Measurements from ENCODE around the gene KIF1B. TPM values are rescaled to one million over a fixed set of nuclear protein-coding genes. Genes with fewer than 3 reads are reported as not detected.
"Not testable (repeated sequence)": the region's sequence is repeated elsewhere in the genome, so short reads cannot be mapped to it uniquely, and the experiment has no call there.

The KIF1B gene
- total and polyA plus RNA-seq, 11 donors: 25.0 to 137 (median 78.4) TPM

DNA sequence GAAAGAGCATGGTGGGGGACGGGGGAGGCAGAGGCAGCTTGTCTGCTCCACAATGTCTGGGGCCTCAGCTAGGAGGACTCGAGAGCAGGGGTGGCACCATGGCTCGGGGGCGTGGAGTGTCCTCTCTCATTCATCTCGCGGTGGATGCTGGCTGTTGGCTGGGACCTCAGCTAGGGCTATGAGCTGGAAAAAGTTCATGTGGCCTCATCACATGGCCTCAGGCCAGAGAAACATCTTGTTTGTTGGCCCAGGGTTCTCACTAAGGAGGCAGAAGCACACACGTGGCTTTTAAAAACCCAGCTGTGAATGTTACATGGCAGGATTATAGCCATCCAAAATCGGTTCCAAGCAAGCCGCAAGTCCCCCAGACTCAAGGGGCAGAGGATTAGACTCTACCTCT lies 213.7 kb downstream of the KIF1B start:
- intact Hi-C loops (cut with DNase I): loop anchor here in 2 of 10 donors (10.0 kb wide), 2 partner anchors 479 to 799 kb away; partner anchors contain the start of genes LZIC (in 1 of the 2) and NMNAT1 (in 1 of the 2)
- DNase-seq (peak in 2 of 5 donors; percentile 44 to 56), ATAC-seq (peak in 3 of 4 donors; percentile 33 to 48 (median 41))
- H3K4me1 ChIP-seq: peaks cover 0 to 6% (median 0%) of the 10 kb centered on the region in 12 donors
- H3K27ac ChIP-seq: no peak overlapping the region
- no peaks in the 10 kb centered on the region for H3K27me3 ChIP-seq
- no peak overlapping the region for H3K4me3 ChIP-seq
- H3K9me3 ChIP-seq: no peaks in the 10 kb centered on the region
- TF ChIP-seq, protein P1, sequence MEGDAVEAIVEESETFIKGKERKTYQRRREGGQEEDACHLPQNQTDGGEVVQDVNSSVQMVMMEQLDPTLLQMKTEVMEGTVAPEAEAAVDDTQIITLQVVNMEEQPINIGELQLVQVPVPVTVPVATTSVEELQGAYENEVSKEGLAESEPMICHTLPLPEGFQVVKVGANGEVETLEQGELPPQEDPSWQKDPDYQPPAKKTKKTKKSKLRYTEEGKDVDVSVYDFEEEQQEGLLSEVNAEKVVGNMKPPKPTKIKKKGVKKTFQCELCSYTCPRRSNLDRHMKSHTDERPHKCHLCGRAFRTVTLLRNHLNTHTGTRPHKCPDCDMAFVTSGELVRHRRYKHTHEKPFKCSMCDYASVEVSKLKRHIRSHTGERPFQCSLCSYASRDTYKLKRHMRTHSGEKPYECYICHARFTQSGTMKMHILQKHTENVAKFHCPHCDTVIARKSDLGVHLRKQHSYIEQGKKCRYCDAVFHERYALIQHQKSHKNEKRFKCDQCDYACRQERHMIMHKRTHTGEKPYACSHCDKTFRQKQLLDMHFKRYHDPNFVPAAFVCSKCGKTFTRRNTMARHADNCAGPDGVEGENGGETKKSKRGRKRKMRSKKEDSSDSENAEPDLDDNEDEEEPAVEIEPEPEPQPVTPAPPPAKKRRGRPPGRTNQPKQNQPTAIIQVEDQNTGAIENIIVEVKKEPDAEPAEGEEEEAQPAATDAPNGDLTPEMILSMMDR (IDR thresholded peaks at IDR 0.05): no peak
- no peak for TF ChIP-seq POLR2A (IDR thresholded peaks at IDR 0.05)
- peaks cover 0 to 27% (median 22%) of the 10 kb centered on the region in 9 donors for H3K36me3 ChIP-seq
- 46 to 70% (median 62%) methylated on average over 4 to 9 of the region's 9 CpGs for WGBS, 4 donors

DNA sequence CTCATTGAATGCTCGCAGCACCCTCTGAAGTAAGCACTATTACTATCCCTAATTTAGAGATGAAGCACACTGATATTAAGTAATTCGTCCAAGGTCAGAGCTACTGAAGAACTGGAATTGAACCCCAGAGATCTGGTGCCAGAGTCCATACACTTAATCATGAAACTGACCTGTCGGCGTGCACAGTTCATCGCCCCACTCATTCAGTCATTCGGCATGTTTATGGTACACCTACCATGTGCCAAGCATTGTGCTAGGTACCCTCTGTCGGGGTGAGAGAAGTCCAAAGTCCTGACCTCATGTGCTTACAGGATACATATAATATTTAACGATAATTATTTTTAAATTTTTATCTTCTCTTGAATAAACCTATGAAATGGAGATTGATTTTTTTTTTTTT lies 214.3 kb downstream of the KIF1B start:
- ATAC-seq: no peak
- TF ChIP-seq POLR2A (IDR thresholded peaks at IDR 0.05): no peak
- TF ChIP-seq, protein P1 (IDR thresholded peaks at IDR 0.05): no peak
- H3K36me3 ChIP-seq: peaks cover 0 to 20% (median 16%) of the 10 kb centered on the region in 9 donors
- DNase-seq: no peak
- intact Hi-C loops (cut with DNase I): loop anchor here in 5 of 10 donors (5.0 to 10.0 kb wide), 5 partner anchors 47 to 800 kb away; partner anchors contain the start of genes LZIC (in 1 of the 5) and NMNAT1 (in 1 of the 5)
- peaks cover 0 to 9% (median 2%) of the 10 kb centered on the region in 12 donors for H3K4me1 ChIP-seq
- H3K4me3 ChIP-seq: no peak overlapping the region
- no peaks in the 10 kb centered on the region for H3K9me3 ChIP-seq
- 87 to 95% (median 87%) methylated on average over 8 of the region's 8 CpGs for WGBS, 4 donors
- no peaks in the 10 kb centered on the region for H3K27me3 ChIP-seq
- H3K27ac ChIP-seq: no peak overlapping the region

DNA sequence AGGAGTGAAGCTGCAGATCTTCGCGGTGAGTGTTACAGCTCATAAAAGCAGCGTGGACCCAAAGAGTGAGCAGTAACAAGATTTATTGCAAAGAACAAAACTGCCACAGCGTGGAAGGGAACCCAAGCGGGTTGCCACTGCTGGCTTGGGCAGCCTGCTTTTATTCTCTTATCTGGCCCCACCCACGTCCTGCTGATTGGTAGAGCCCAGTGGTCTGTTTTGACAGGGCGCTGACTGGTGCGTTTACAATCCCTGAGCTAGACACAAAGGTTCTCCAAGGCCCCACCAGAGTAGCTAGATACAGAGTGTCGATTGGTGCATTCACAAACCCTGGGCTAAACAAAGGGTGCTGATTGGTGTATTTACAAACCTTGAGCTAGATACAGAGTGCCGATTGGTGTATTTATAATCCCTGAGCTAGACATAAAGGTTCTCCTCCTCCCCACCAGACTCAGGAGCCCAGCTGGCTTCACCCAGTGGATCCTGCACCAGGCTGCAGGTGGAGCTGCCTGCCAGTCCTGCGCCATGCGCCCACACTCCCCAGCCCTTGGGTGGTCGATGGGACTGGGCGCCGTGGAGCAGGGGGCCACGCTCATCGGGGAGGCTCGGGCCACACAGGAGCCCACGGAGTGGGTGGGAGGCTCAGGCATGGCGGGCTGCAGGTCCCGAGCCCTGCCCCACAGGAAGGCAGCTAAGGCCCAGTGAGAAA lies 215.6 kb downstream of the KIF1B start:
- intact Hi-C loops (cut with DNase I): loop anchor here in 6 of 10 donors (2.0 to 10.0 kb wide), 6 partner anchors 49 to 801 kb away; partner anchors contain the start of genes LZIC (in 1 of the 6) and NMNAT1 (in 1 of the 6)
- not testable (repeated sequence) for DNase-seq

DNA sequence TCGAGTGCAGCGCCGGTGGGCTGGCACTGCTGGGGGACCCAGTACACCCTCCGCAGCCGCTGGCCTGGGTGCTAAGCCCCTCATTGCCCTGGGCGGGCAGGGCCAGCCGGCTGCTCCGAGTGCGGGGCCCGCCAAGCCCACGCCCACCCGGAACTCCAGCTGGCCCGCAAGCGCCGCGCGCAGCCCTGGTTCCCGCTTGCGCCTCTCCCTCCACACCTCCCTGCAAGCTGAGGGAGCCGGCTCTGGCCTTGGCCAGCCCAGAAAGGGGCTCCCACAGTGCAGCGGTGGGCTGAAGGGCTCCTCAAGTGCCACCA lies 216.1 kb downstream of the KIF1B start:
- ATAC-seq, H3K36me3 ChIP-seq, H3K27ac ChIP-seq, DNase-seq, H3K27me3 ChIP-seq, H3K9me3 ChIP-seq, H3K4me3 ChIP-seq: not testable (repeated sequence)
- intact Hi-C loops (cut with DNase I): loop anchor here in 6 of 10 donors (2.0 to 10.0 kb wide), 6 partner anchors 49 to 802 kb away; partner anchors contain the start of genes LZIC (in 1 of the 6) and NMNAT1 (in 1 of the 6)
- peaks cover 0 to 22% (median 10%) of the 10 kb centered on the region in 12 donors for H3K4me1 ChIP-seq
- 93 to 100% (median 96%) methylated on average over 4 to 21 of the region's 21 CpGs for WGBS, 4 donors

More for the DNA sequence above, 215.6 kb downstream of the KIF1B start:
- not testable (repeated sequence) for H3K27ac ChIP-seq, H3K9me3 ChIP-seq, ATAC-seq, H3K36me3 ChIP-seq, H3K27me3 ChIP-seq, H3K4me3 ChIP-seq
- H3K4me1 ChIP-seq: peaks cover 0 to 17% (median 7%) of the 10 kb centered on the region in 12 donors
- WGBS, 4 donors: 84 to 90% (median 87%) methylated on average over 10 to 21 of the region's 21 CpGs

DNA sequence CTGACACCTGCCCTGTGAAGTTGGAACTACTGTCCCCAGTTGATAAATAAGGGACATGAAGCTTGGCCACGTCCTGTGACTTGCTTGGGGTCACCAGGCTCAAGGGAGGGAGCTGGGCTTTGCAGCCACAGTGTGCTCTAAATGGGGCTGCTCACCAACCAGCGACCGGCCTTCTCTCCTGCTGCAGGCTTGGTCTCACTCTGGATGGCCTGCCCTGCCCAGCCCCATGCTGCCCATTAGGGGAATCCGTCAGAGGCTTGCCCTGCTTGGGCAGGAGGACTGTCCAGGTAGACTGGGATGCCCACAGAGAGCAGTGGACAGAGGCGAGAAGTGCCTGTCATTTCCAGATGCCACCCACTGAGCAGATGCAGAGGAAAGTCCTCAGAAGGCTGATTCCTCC lies 218.6 kb downstream of the KIF1B start:
- TF ChIP-seq POLR2A (IDR thresholded peaks at IDR 0.05): no peak
- TF ChIP-seq, protein P1 (IDR thresholded peaks at IDR 0.05): no peak
- no peak overlapping the region for H3K27ac ChIP-seq
- 72 to 86% (median 82%) methylated on average over 5 of the region's 5 CpGs for WGBS, 4 donors

More for the DNA sequence above, 218.6 kb downstream of the KIF1B start:
- intact Hi-C loops (cut with DNase I): loop anchor here in 9 of 10 donors (1.0 to 10.0 kb wide), 10 partner anchors 48 to 804 kb away; partner anchors contain the start of genes LZIC (in 1 of the 9) and NMNAT1 (in 1 of the 9)
- no peaks in the 10 kb centered on the region for H3K9me3 ChIP-seq
- H3K4me3 ChIP-seq: no peak overlapping the region
- peaks cover 0 to 1% (median 0%) of the 10 kb centered on the region in 9 donors for H3K36me3 ChIP-seq
- H3K27me3 ChIP-seq: no peaks in the 10 kb centered on the region
- peaks cover 0 to 26% (median 12%) of the 10 kb centered on the region in 12 donors for H3K4me1 ChIP-seq
- no peak for ATAC-seq
- DNase-seq: no peak
